Skeletal muscle tissue (tissue), 4 donors: Measurements from ENCODE around the gene CARMIL1. TPM values are rescaled to one million over a fixed set of nuclear protein-coding genes. Genes with fewer than 3 reads are reported as not detected.
A peak's percentile ranks its signal among the peaks of the same experiment; 100 is the strongest.

ENCODE experiments used
- H3K27ac ChIP-seq: one replicate; pipeline ENCODE4 v1.7.0; 2013; ENCODE audit warnings: mild to moderate bottlenecking, low read depth, low read length, inconsistent platforms
- H3K27me3 ChIP-seq, 3 donors: one replicate each; pipeline ENCODE4 v1.7.0; 2013; ENCODE audit warnings: low read length in 3 of 3; ENCODE audit not compliant: control insufficient read depth in 3 of 3, insufficient read depth in 3 of 3
- H3K36me3 ChIP-seq, 3 donors: one replicate each; pipeline ENCODE4 v1.7.0; 2013; ENCODE audit warnings: low read length in 3 of 3; ENCODE audit not compliant: control insufficient read depth in 3 of 3, insufficient read depth in 3 of 3
- H3K4me1 ChIP-seq, 3 donors: one replicate each; pipeline ENCODE4 v1.7.0; 2013; ENCODE audit warnings: low read length in 3 of 3, mild to moderate bottlenecking in 3 of 3; ENCODE audit not compliant: control insufficient read depth in 3 of 3, insufficient read depth in 3 of 3
- H3K4me3 ChIP-seq, 3 donors: one replicate each; pipeline ENCODE4 v1.7.0; 2013; ENCODE audit warnings: low read length in 3 of 3
- H3K9ac ChIP-seq, 3 donors: one replicate each; pipeline ENCODE4 v1.7.0; 2013; ENCODE audit warnings: low read length in 3 of 3, mild to moderate bottlenecking in 3 of 3, moderate library complexity in 2 of 3, low read depth in 1 of 3
- H3K9me3 ChIP-seq, 3 donors: one replicate each; pipeline ENCODE4 v1.7.0; 2013; ENCODE audit warnings: low read length in 3 of 3; ENCODE audit not compliant: control insufficient read depth in 3 of 3
- total RNA-seq: library from RNA; depleted of rRNA; stranded (reverse); fragments of >200 nt; gene quantifications from one replicate; pipeline ENCODE4 v1.2.3, GENCODE V29; 2014
- donor health status: Osteomylitis.

Gene CARMIL1
- total RNA-seq, 1 donor from 2014 or later: 4.7 TPM

DNA sequence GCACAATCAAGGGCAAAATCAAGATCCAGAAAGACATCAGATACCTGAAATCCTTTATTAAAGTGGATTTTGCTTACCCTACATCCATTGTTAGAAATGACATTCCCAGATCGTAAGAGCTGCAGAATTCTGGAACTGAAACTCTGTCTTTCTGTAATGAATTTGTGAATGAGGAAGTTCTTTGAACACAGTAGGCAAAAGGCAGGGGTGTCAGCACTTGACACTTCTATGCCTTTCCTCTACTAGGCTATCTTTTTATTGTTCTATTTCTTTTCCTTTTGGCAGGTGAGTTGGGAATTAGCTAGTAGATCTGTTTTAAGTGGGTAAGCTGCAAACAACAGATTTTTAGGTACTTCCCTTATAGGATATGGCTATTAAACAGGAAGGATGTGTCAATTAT, 126.3 kb downstream of the CARMIL1 start:
- H3K36me3 ChIP-seq: no peaks in the 10 kb centered on the region
- no peaks in the 10 kb centered on the region for H3K9me3 ChIP-seq
- H3K9ac ChIP-seq: no peak overlapping the region
- no peaks in the 10 kb centered on the region for H3K4me1 ChIP-seq
- H3K27ac ChIP-seq: no peak overlapping the region
- no peaks in the 10 kb centered on the region for H3K27me3 ChIP-seq
- no peak overlapping the region for H3K4me3 ChIP-seq

DNA sequence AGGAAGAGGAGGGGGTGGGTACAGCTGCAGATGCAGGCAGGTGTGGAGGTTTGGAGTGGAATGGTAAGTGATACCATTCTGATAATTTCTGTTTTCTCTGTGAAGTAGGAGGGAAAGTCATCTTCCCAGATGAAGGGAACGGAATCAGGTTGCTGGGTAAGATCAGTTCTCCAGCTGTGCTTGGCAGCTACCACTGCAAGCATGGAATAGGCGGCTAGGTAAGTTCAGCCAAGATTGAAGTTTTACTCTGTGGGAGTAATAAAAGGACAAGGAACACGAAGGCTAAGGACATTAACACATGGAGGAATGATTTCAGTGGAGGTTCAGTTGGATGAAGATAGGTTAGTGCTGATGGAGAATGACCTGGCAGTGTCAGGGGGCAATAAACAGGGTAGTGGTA, 128.3 kb downstream of the CARMIL1 start:
- Histone ChIP-seq H3K4me1 (no peaks in the 10 kb centered on the region), H3K9ac (no peak overlapping the region), H3K27ac (no peak overlapping the region), H3K27me3 (no peaks in the 10 kb centered on the region), H3K4me3 (no peak overlapping the region), H3K36me3 (no peaks in the 10 kb centered on the region), H3K9me3 (no peaks in the 10 kb centered on the region)

DNA sequence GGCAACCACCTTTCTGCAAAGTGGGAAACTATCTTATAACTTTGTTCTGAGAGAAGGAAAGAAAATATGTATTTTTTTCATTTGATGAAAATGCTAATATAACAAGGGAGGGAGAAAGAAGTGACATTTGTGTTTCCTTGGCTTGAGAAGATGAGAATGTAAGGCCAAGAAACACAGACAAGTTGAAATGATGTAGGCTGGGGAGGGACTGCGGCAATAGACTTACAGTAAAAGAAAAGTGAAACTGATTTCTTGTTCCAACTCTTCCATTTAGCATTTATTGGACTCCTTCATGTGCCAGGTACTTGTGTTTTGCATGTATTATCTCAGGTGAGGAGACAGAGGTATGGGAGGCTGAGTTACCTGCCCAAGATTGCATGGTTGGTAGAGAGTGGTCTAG, 130.9 kb downstream of the CARMIL1 start:
- Histone ChIP-seq H3K27me3 (no peaks in the 10 kb centered on the region), H3K9ac (no peak overlapping the region), H3K27ac (no peak overlapping the region), H3K36me3 (no peaks in the 10 kb centered on the region), H3K4me1 (peaks cover 0 to 5% (median 0%) of the 10 kb centered on the region in 3 donors), H3K9me3 (no peaks in the 10 kb centered on the region), H3K4me3 (peak overlapping the region in 1 of 3 donors; percentile 41)

DNA sequence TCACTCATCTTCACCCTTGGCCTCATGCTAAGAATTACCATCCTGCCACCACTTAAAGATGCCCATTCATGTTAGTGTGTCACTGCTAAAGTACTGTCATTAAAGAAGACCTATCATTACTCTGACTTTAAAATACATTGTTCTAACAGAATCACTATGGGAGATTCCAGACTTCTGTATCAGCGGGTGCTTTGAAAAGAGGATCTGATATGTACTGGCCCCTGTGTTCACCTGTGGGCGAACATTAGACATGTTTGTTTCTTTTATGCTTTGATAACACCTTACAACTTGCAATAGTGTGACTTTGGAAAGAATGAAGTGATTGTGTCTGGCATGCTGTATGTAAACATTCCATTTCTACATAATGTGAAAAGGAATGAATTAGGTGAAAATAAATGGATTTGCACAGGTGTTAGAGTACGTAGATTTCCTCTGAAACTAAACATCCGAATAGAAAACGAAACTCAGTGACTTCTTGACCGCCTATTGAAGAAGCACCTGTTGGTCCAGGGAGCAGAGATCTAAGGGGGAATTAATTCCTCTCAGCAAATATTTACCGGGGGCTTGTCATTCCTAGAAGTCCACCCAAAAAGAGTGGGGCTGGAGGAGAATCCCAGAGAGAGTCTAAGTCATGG, 132.3 kb downstream of the CARMIL1 start:
- H3K27me3 ChIP-seq: no peaks in the 10 kb centered on the region
- no peak overlapping the region for H3K27ac ChIP-seq
- peaks cover 0 to 5% (median 0%) of the 10 kb centered on the region in 3 donors for H3K4me1 ChIP-seq
- H3K9ac ChIP-seq: no peak overlapping the region
- no peak overlapping the region for H3K4me3 ChIP-seq
- no peaks in the 10 kb centered on the region for H3K36me3 ChIP-seq
- no peaks in the 10 kb centered on the region for H3K9me3 ChIP-seq

DNA sequence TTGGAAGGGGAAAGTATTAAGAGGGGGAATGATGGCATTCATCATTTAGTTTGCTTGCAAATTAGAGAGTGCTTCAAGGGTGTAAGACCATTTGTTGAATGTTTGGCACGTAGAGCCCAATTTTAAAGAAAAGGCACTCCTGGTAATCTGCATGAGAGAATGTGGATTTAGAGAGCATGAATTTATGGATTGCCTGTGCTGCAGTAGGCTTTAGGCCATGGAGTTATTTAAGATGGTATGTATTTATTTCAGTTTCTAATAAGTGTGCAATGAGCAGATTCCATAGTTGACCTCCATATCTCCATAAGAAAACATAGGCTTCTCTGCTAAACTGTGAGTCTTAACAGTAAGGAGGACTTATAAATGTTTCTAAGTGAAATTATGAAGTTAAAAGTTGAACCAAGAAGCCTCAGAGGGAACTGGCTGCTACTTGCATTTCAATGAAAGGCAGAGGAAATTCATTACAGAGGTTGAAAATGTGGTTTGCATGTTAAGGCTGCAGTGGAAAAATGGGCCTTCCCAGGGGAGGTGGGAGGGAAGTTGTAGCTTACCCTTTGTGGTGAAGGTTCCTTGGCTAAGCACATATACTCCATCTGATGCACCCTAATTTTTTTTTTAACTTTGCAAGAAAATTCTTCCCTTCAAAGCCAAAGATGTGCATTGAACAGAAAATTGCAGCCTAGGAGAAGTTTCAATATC, 134.2 kb downstream of the CARMIL1 start:
- no peaks in the 10 kb centered on the region for H3K36me3 ChIP-seq
- no peaks in the 10 kb centered on the region for H3K27me3 ChIP-seq
- no peak overlapping the region for H3K9ac ChIP-seq
- H3K4me1 ChIP-seq: peaks cover 0 to 9% (median 0%) of the 10 kb centered on the region in 3 donors
- no peak overlapping the region for H3K27ac ChIP-seq
- H3K9me3 ChIP-seq: no peaks in the 10 kb centered on the region
- no peak overlapping the region for H3K4me3 ChIP-seq

DNA sequence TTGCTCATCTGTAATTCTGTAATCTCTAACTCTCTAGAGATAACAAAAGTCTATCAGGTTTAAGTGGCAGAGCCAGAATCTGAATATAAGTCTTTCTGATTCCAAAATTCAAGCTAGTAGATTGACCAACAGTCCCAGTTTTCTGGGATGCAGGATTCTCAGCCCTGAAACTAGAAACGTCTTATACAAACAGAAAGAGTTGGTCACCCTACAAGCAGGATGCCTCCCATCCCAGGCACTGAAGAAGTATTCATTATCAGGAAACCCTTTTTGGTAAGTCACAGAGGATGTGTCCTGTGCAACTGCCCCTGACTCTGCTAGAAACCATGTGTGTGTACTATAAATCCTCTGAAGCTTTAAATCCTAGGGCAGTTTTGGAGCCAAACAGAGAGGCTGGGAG, 135.0 kb downstream of the CARMIL1 start:
- H3K4me1 ChIP-seq: peaks cover 0 to 9% (median 0%) of the 10 kb centered on the region in 3 donors
- no peak overlapping the region for H3K4me3 ChIP-seq
- no peaks in the 10 kb centered on the region for H3K27me3 ChIP-seq
- H3K27ac ChIP-seq: no peak overlapping the region
- no peaks in the 10 kb centered on the region for H3K36me3 ChIP-seq
- no peak overlapping the region for H3K9ac ChIP-seq
- no peaks in the 10 kb centered on the region for H3K9me3 ChIP-seq

DNA sequence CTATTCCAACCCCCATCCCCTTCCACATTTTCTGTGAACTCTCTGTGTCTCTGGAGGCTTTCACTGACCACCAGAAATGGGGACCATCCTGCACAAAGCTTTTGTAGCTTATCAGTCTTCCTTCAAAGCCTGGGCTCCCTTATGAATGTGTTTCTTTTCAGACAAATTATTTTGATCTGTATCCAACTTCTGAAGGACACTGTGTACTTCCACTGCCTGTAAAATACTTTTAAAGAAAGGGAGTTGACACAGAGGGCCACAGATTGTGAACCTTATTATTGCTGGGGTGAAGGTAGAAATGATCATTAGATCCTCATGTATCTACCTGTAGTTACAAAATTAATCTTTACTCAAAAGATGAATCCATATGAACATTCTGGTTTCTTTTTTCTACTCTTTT, 135.6 kb downstream of the CARMIL1 start:
- peaks cover 0 to 9% (median 0%) of the 10 kb centered on the region in 3 donors for H3K4me1 ChIP-seq
- no peaks in the 10 kb centered on the region for H3K27me3 ChIP-seq
- H3K27ac ChIP-seq: no peak overlapping the region
- H3K9me3 ChIP-seq: no peaks in the 10 kb centered on the region
- H3K4me3 ChIP-seq: no peak overlapping the region
- H3K36me3 ChIP-seq: no peaks in the 10 kb centered on the region
- no peak overlapping the region for H3K9ac ChIP-seq

DNA sequence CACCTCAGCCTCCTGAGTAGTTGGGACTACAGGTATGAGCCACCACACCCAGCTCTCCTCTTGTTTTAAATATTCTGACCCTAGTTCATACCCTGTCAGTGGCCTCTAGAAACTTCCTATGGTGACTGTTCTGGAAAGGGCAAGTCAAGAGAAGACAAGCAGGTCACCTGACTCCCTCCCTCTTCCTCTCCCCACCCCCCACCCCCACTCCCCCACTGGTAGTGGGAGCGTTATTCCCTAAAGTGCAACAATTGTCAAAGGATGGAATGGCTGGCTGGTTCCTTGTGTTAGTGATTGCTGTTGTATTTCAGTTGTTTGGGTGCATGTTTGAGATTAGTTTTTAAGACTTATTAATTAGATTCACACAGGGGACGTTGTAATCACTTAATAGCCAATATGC, 136.1 kb downstream of the CARMIL1 start:
- H3K4me3 ChIP-seq: no peak overlapping the region
- H3K36me3 ChIP-seq: no peaks in the 10 kb centered on the region
- peaks cover 0 to 9% (median 0%) of the 10 kb centered on the region in 3 donors for H3K4me1 ChIP-seq
- H3K27ac ChIP-seq: no peak overlapping the region
- H3K9ac ChIP-seq: no peak overlapping the region
- no peaks in the 10 kb centered on the region for H3K9me3 ChIP-seq
- no peaks in the 10 kb centered on the region for H3K27me3 ChIP-seq

DNA sequence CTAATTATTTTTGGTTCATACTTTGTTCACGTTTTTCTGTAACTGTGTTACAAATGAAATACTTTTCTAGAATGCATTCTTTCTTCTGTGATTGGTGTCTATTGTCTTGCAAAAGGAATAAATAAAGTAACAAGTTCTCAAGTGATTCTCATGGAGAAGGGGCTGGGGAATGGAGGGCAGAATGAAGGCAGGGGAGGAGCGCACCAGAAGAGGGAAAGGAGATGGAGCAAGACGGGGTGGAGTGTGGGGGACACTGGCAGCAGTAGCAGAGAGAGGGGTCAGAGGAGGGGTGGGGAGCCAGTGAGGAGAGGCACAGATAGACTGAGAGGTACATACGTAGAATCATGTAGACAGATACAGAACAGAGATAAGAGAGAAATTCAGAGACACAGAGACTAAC, 136.5 kb downstream of the CARMIL1 start:
- Histone ChIP-seq H3K27me3 (no peaks in the 10 kb centered on the region), H3K27ac (no peak overlapping the region), H3K36me3 (no peaks in the 10 kb centered on the region), H3K4me3 (no peak overlapping the region), H3K9me3 (no peaks in the 10 kb centered on the region), H3K9ac (no peak overlapping the region), H3K4me1 (peaks cover 0 to 9% (median 0%) of the 10 kb centered on the region in 3 donors)

DNA sequence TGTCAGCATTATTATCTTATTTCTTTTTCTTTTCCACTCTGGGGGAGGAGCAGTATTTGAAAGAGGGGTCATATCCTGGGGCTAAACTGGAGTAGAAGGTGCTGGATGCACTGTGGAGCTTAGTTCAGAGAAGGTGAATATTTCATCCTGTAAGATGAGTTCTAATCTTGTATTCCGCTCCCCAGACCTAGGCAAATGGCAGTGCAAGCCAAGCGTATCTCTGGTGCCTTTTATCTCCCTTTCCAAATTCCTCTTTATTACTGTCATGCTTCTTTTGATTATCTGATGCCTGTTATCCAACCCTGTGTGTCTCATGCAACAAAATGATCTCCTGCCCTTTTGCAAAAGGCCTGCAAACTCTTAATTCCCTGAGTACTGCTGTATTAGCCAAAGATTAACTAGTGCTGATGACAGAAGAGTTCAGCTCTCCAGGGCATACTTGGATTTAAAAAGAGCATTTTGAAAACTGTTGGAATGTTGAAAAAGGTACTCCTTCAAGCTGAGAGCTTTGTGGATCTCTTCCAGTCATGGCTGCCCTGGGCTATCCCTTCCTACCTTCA, 138.0 kb downstream of the CARMIL1 start:
- Histone ChIP-seq H3K27me3 (no peaks in the 10 kb centered on the region), H3K27ac (no peak overlapping the region), H3K4me3 (no peak overlapping the region), H3K9me3 (no peaks in the 10 kb centered on the region), H3K9ac (no peak overlapping the region), H3K4me1 (peaks cover 0 to 9% (median 0%) of the 10 kb centered on the region in 3 donors), H3K36me3 (no peaks in the 10 kb centered on the region)
